Upper lobe of left lung (tissue), 6 donors: ENCODE measurements around the gene SHE. TPM values are rescaled to one million over a fixed set of nuclear protein-coding genes. Genes with fewer than 3 reads are reported as not detected.

Experiments
- ATAC-seq, 2 donors: fragments of 200-7000 bp; cut with Tn5 transposase; one replicate each; pipeline ENCODE4 v1.9.1; 2022; ENCODE audit warnings: mild to moderate bottlenecking in 2 of 2, moderate library complexity in 2 of 2; ENCODE audit not compliant: low FRiP score in 2 of 2
- DNase-seq, 2 donors: peaks; one replicate each; pipeline ENCODE4 v3.0.0-alpha.2; 2019 to 2020
- H3K27ac ChIP-seq, 4 donors: fragments of 200-600 bp; sonication (generic); one replicate each; pipeline ENCODE4 v1.5.1; 2016 to 2019
- H3K27me3 ChIP-seq, 4 donors: fragments of 200-600 bp; sonication (generic); one replicate each; pipeline ENCODE4 v1.5.1; 2017 to 2019
- H3K36me3 ChIP-seq, 4 donors: fragments of 200-600 bp; sonication (generic); one replicate each; pipeline ENCODE4 v1.5.1; 2016 to 2019
- H3K4me1 ChIP-seq, 4 donors: fragments of 200-600 bp; sonication (generic); one replicate each; pipeline ENCODE4 v1.5.1; 2018 to 2019
- H3K4me3 ChIP-seq, 4 donors: fragments of 200-600 bp; sonication (generic); one replicate each; pipeline ENCODE4 v1.5.1; 2017 to 2019; ENCODE audit warnings: mild to moderate bottlenecking in 2 of 4, moderate library complexity in 1 of 4
- H3K9me3 ChIP-seq, 4 donors: fragments of 200-600 bp; sonication (generic); one replicate each; pipeline ENCODE4 v1.5.1; 2018 to 2019
- EP300 ChIP-seq, 4 donors: sonication (generic); formaldehyde crosslinking; IDR thresholded peaks; one replicate each; pipeline ENCODE4 v1.5.1; 2017; ENCODE audit warnings: antibody characterized with exemption in 4 of 4, control low read depth in 2 of 4
- POLR2A ChIP-seq, 4 donors: fragments of 450-650 bp; IDR thresholded peaks; one replicate each; pipeline ENCODE4 v1.5.1; 2016 to 2017; ENCODE audit warnings: antibody characterized with exemption in 4 of 4, mild to moderate bottlenecking in 2 of 4
- POLR2AphosphoS5 ChIP-seq, 2 donors: sonication (generic); formaldehyde crosslinking; IDR thresholded peaks; one replicate each; pipeline ENCODE4 v1.5.1; 2017; ENCODE audit warnings: antibody characterized with exemption in 2 of 2
- WGBS, 2 donors: methylation state at CpG; one replicate each; pipeline ENCODE4 v1.1.5; 2017 to 2018; 5-methylcytosine and 5-hydroxymethylcytosine counted together
- total RNA-seq, 6 donors: library from RNA; depleted of rRNA in 4 of 6; stranded (reverse); fragments of >200 nt in 4 of 6; gene quantifications; one replicate each; pipeline versions ENCODE4 v1.1.0 to v1.2.1, GENCODE V29; 2016 to 2021
- TF ChIP-seq, protein P1 (sequence below), 6 experiments: fragments of 450-650 bp in 4 of 6; fragments of 200-600 bp in 2 of 6; sonication (generic) in 2 of 6; IDR thresholded peaks; one replicate each; pipeline ENCODE4 v1.5.1; 2016 to 2019; ENCODE audit warnings: antibody characterized with exemption in 6 of 6
- donor health status: DM: no; HTN: no; CAD: no; lungs with moderate emphysema.
- donor health status: DM: no; HTN: yes; CAD: no; lungs with severe emphysema.

The SHE gene
- total RNA-seq, 6 donors from 2014 or later: 25.8 to 55.4 (median 29.5) TPM

DNA sequence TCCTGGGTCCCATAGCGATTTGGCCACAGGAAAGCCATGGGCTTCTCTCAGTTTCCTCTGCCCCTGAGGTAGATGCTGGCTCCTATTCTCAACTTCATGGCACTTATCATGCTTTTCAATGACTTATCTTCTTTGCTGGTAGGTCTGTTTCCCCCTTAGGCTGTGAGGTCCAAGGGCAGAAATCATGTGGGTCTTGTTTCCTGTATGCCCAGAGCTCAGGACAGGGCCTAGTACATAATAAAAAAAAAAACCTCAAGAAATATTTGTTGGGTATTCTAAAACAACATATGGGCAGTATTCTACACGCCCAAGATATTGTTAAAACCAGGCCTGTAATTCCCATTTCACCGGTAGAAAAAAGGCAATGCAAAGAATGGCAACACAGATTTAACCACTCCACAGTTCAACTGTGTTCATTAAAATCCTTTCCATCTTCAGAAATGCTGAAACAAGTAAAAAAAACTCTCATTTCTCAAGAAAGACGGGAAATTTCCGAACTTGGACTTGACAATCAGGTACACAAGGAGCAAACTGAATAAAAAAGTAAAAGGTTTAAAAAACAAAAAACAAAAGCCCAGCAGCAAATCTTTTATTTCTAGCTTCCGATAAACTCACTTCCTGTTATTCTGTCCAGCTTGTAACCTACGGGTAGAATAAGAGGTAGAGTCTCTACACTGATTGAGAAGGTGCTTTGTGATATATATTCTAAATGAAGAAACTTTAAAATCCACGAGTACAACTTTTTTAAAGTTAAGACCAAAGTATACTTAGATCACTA lies 6.5 kb downstream of the SHE start:
- Histone ChIP-seq H3K27ac (peak overlapping the region; percentile 5 to 84 (median 56)), H3K36me3 (peaks cover 0 to 13% (median 0%) of the 10 kb centered on the region in 4 donors), H3K27me3 (no peaks in the 10 kb centered on the region), H3K4me1 (peaks cover 61 to 79% (median 73%) of the 10 kb centered on the region in 4 donors), H3K9me3 (no peaks in the 10 kb centered on the region), H3K4me3 (no peak overlapping the region)
- DNase-seq: no peak
- no peak for ATAC-seq
- no peak for TF ChIP-seq EP300 (IDR thresholded peaks at IDR 0.05)
- TF ChIP-seq, protein P1, sequence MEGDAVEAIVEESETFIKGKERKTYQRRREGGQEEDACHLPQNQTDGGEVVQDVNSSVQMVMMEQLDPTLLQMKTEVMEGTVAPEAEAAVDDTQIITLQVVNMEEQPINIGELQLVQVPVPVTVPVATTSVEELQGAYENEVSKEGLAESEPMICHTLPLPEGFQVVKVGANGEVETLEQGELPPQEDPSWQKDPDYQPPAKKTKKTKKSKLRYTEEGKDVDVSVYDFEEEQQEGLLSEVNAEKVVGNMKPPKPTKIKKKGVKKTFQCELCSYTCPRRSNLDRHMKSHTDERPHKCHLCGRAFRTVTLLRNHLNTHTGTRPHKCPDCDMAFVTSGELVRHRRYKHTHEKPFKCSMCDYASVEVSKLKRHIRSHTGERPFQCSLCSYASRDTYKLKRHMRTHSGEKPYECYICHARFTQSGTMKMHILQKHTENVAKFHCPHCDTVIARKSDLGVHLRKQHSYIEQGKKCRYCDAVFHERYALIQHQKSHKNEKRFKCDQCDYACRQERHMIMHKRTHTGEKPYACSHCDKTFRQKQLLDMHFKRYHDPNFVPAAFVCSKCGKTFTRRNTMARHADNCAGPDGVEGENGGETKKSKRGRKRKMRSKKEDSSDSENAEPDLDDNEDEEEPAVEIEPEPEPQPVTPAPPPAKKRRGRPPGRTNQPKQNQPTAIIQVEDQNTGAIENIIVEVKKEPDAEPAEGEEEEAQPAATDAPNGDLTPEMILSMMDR (IDR thresholded peaks at IDR 0.05): no peak
- TF ChIP-seq POLR2A (IDR thresholded peaks at IDR 0.05): no peak
- no peak for TF ChIP-seq POLR2AphosphoS5 (IDR thresholded peaks at IDR 0.05)
- WGBS, 2 donors: 54 to 64% methylated on average over 8 of the region's 8 CpGs

DNA sequence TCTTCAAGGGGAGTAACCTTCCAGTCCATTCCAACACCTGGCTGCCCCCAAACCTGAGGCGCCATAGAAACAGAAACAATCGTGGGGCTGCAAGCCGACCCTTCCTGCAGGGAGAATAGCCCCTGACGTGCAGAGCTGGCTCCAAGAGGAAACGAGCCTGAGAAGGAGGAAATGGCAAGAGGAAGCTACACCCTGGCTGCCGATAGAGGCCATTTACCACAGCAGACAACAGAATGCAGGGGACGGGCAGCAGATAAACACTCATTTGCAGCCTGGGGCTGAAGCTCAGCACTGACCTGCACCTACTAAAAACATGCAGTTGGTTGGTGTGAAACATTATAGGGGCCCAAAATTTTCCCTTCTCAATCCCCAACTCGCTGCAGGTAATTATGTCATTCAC lies 8.9 kb downstream of the SHE start:
- ATAC-seq: peak; percentile 68 to 72

GRCh38 chr1:154492115-154492514 lies 10.1 kb downstream of the SHE start:
- peaks cover 71 to 80% (median 79%) of the 10 kb centered on the region in 4 donors for H3K4me1 ChIP-seq
- peak overlapping the region; percentile 19 to 84 (median 52) for H3K27ac ChIP-seq
- 63 to 72% methylated on average over 4 of the region's 4 CpGs for WGBS, 2 donors

More for the DNA sequence above, 8.9 kb downstream of the SHE start:
- Histone ChIP-seq H3K27me3 (no peaks in the 10 kb centered on the region), H3K9me3 (no peaks in the 10 kb centered on the region), H3K4me3 (no peak overlapping the region), H3K4me1 (peaks cover 74 to 85% (median 81%) of the 10 kb centered on the region in 4 donors), H3K27ac (peak overlapping the region; percentile 19 to 84 (median 52)), H3K36me3 (peaks cover 0 to 13% (median 5%) of the 10 kb centered on the region in 4 donors)
- DNase-seq: peak in 1 of 2 donors; percentile 63
- TF ChIP-seq POLR2A (IDR thresholded peaks at IDR 0.05) (no peak), EP300 (IDR thresholded peaks at IDR 0.05) (peak in 2 of 4 donors; percentile 46 to 74), POLR2AphosphoS5 (IDR thresholded peaks at IDR 0.05) (peak; percentile 72 to 80)
- TF ChIP-seq, protein P1 (IDR thresholded peaks at IDR 0.05): peak in 2 of 6 experiments; percentile 10 to 13
- whole genome bisulfite sequencing, 2 donors: 28 to 39% methylated on average over 8 of the region's 8 CpGs

GRCh38 chr1:154490317-154490716 lies 11.9 kb downstream of the SHE start:
- 8 to 19% methylated on average over 1 of the region's 1 CpG for WGBS, 2 donors
- H3K4me1 ChIP-seq: peaks cover 71 to 80% (median 80%) of the 10 kb centered on the region in 4 donors

More at GRCh38 chr1:154492115-154492514, 10.1 kb downstream of the SHE start:
- ATAC-seq: peak in 1 of 2 donors; percentile 23
- DNase-seq: no peak
- Histone ChIP-seq H3K9me3 (no peaks in the 10 kb centered on the region), H3K4me3 (no peak overlapping the region), H3K27me3 (no peaks in the 10 kb centered on the region), H3K36me3 (peaks cover 0 to 23% (median 5%) of the 10 kb centered on the region in 4 donors)
- TF ChIP-seq POLR2A (IDR thresholded peaks at IDR 0.05) (no peak), POLR2AphosphoS5 (IDR thresholded peaks at IDR 0.05) (no peak), EP300 (IDR thresholded peaks at IDR 0.05) (no peak)
- TF ChIP-seq, protein P1 (IDR thresholded peaks at IDR 0.05): no peak

More at GRCh38 chr1:154490317-154490716, 11.9 kb downstream of the SHE start:
- ATAC-seq (peak in 1 of 2 donors; percentile 53), DNase-seq (no peak)
- H3K27me3 ChIP-seq: no peaks in the 10 kb centered on the region
- peak overlapping the region; percentile 5 to 84 (median 50) for H3K27ac ChIP-seq
- TF ChIP-seq POLR2AphosphoS5 (IDR thresholded peaks at IDR 0.05): peak in 1 of 2 donors; percentile 9
- no peak for TF ChIP-seq POLR2A (IDR thresholded peaks at IDR 0.05)
- TF ChIP-seq, protein P1 (IDR thresholded peaks at IDR 0.05): no peak
- peak in 1 of 4 donors; percentile 3 for TF ChIP-seq EP300 (IDR thresholded peaks at IDR 0.05)
- no peaks in the 10 kb centered on the region for H3K9me3 ChIP-seq
- H3K36me3 ChIP-seq: peaks cover 0 to 35% (median 5%) of the 10 kb centered on the region in 4 donors
- no peak overlapping the region for H3K4me3 ChIP-seq
